Esophagus muscularis mucosa (tissue), 4 donors: Measurements from ENCODE around the gene CCDC122. TPM values are rescaled to one million over a fixed set of nuclear protein-coding genes. Genes with fewer than 3 reads are reported as not detected.

Experiments
- DNase-seq: peaks from one replicate; pipeline ENCODE4 v3.0.0-alpha.2; 2017; ENCODE audit errors: extremely low spot score
- H3K27ac ChIP-seq, 4 donors: fragments of 200-600 bp; sonication (generic); replicated peaks in 1 of 4; 1 replicate in 3 of 4; 2 replicates in 1 of 4; pipeline ENCODE4 v1.5.1; 2016 to 2019; ENCODE audit warnings: mild to moderate bottlenecking in 1 of 4
- H3K27me3 ChIP-seq, 4 donors: fragments of 200-600 bp; sonication (generic); one replicate each; pipeline versions ENCODE4 v1.5.1 to v1.6.0; 2016 to 2019
- H3K36me3 ChIP-seq, 4 donors: fragments of 200-600 bp; sonication (generic); one replicate each; pipeline ENCODE4 v1.5.1; 2016 to 2019
- H3K4me1 ChIP-seq, 4 donors: fragments of 200-600 bp; sonication (generic); one replicate each; pipeline ENCODE4 v1.5.1; 2016 to 2019
- H3K4me3 ChIP-seq, 4 donors: fragments of 200-600 bp; sonication (generic); 1 replicate in 2 of 4; 2 replicates in 2 of 4; pipeline ENCODE4 v1.5.1; 2016 to 2019; ENCODE audit warnings: mild to moderate bottlenecking in 4 of 4, moderate library complexity in 1 of 4
- H3K9me3 ChIP-seq, 4 donors: fragments of 200-600 bp; sonication (generic); 1 replicate in 3 of 4; 2 replicates in 1 of 4; pipeline ENCODE4 v1.5.1; 2016 to 2019
- CTCF ChIP-seq, 3 experiments: fragments of 200-600 bp in 2 of 3; fragments of 450-650 bp in 1 of 3; sonication (generic) in 2 of 3; IDR thresholded peaks; one replicate each; pipeline ENCODE4 v1.5.1; 2017 to 2019; ENCODE audit warnings: antibody characterized with exemption in 3 of 3, mild to moderate bottlenecking in 2 of 3, moderate library complexity in 1 of 3
- EP300 ChIP-seq: sonication (generic); formaldehyde crosslinking; IDR thresholded peaks from one replicate; pipeline ENCODE4 v1.6.1; 2017; ENCODE audit warnings: antibody characterized with exemption
- POLR2A ChIP-seq: fragments of 450-650 bp; IDR thresholded peaks from one replicate; pipeline ENCODE4 v1.6.1; 2017; ENCODE audit warnings: antibody characterized with exemption, moderate library complexity, mild to moderate bottlenecking, low read depth
- POLR2AphosphoS5 ChIP-seq, 2 donors: sonication (generic); formaldehyde crosslinking; IDR thresholded peaks; one replicate each; pipeline ENCODE4 v1.6.1; 2017; ENCODE audit warnings: antibody characterized with exemption in 2 of 2
- WGBS: methylation state at CpG from one replicate; pipeline ENCODE4 v1.1.5; 2018; 5-methylcytosine and 5-hydroxymethylcytosine counted together
- intact Hi-C: fragments of 100-400 bp; cut with DNase I; formaldehyde crosslinking; loops from one replicate; pipeline ENCODE4 v1.15.1; 2023
- total RNA-seq, 4 donors: library from RNA; depleted of rRNA; stranded (reverse); fragments of >200 nt; gene quantifications; one replicate each; pipeline versions ENCODE4 v1.1.0 to v1.2.1, GENCODE V29; 2016

The CCDC122 gene
- total RNA-seq, 4 donors from 2014 or later = 2.1 to 13.2 (median 3.2) TPM

GRCh38 chr13:43805071-43805468 is 74.5 kb downstream of the CCDC122 start:
- H3K9me3 ChIP-seq = no peaks in the 10 kb centered on the region
- H3K4me1 ChIP-seq = peaks cover 0 to 11% (median 8%) of the 10 kb centered on the region in 4 donors
- intact Hi-C loops = loop anchor here (2.0 kb wide), 1 partner anchor 720 kb away; no protein-coding TSS in a partner anchor
- 6% methylated on average over 3 of the region's 3 CpGs for WGBS
- DNase-seq = no peak
- peak overlapping the region in 2 of 4 donors; percentile 10 to 21 for H3K4me3 ChIP-seq
- no peaks in the 10 kb centered on the region for H3K36me3 ChIP-seq
- TF ChIP-seq POLR2A (no peak), CTCF (IDR thresholded peaks at IDR 0.05) (no peak), POLR2AphosphoS5 (IDR thresholded peaks at IDR 0.05) (peak in 1 of 2 donors; percentile 27)
- H3K27me3 ChIP-seq = no peaks in the 10 kb centered on the region
- H3K27ac ChIP-seq = peak overlapping the region; percentile 34 to 71 (median 38)

GRCh38 chr13:43804461-43805070 is 75.0 kb downstream of the CCDC122 start:
- Histone ChIP-seq H3K27ac (peak overlapping the region; percentile 34 to 71 (median 38)), H3K4me3 (peak overlapping the region in 2 of 4 donors; percentile 10 to 21), H3K4me1 (peaks cover 0 to 11% (median 8%) of the 10 kb centered on the region in 4 donors), H3K9me3 (no peaks in the 10 kb centered on the region), H3K36me3 (no peaks in the 10 kb centered on the region), H3K27me3 (no peaks in the 10 kb centered on the region)
- no peak for DNase-seq
- 11% methylated on average over 5 of the region's 5 CpGs for WGBS
- no peak for TF ChIP-seq POLR2A
- TF ChIP-seq CTCF (IDR thresholded peaks at IDR 0.05) = peak; percentile 61 to 72 (median 63)
- intact Hi-C loops = loop anchor here (2.0 to 5.0 kb wide), 2 partner anchors 720 to 832 kb away; no protein-coding TSS in a partner anchor

DNA sequence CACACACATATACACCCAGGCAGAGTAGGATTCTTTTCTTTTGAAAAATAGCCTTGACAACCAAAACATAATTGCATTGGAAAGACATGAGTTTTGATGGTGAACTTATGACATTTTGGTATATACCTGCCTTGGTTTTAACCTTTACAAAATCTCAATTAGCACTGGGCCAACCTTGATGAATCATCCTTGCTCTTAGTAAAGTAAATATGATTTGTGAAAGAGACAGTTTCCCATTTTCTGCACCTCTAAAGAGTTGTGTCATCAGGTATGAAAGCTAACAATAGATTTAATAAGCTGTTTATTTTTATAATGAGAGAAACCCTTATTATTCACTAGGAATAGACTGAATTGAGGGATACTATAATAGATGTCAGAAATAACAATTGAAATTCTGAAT is 77.0 kb downstream of the CCDC122 start:
- intact Hi-C loops = loop anchor here (5.0 kb wide), 1 partner anchor 830 kb away; no protein-coding TSS in a partner anchor
- TF ChIP-seq POLR2AphosphoS5 (IDR thresholded peaks at IDR 0.05) = no peak
- TF ChIP-seq CTCF (IDR thresholded peaks at IDR 0.05) = no peak
- TF ChIP-seq POLR2A = no peak
- no peak for TF ChIP-seq EP300

GRCh38 chr13:43800828-43801227 is 78.7 kb downstream of the CCDC122 start:
- no peaks in the 10 kb centered on the region for H3K9me3 ChIP-seq
- WGBS = 78% methylated on average over 3 of the region's 3 CpGs
- H3K36me3 ChIP-seq = no peaks in the 10 kb centered on the region
- H3K27me3 ChIP-seq = no peaks in the 10 kb centered on the region
- H3K27ac ChIP-seq = no peak overlapping the region
- DNase-seq = no peak
- intact Hi-C loops = loop anchor here (5.0 kb wide), 1 partner anchor 829 kb away; no protein-coding TSS in a partner anchor
- H3K4me1 ChIP-seq = peaks cover 0 to 11% (median 8%) of the 10 kb centered on the region in 4 donors
- TF ChIP-seq CTCF (IDR thresholded peaks at IDR 0.05) (no peak), POLR2A (no peak), EP300 (no peak)
- H3K4me3 ChIP-seq = no peak overlapping the region

More for the DNA sequence above, 77.0 kb downstream of the CCDC122 start:
- Histone ChIP-seq H3K9me3 (no peaks in the 10 kb centered on the region), H3K4me3 (no peak overlapping the region), H3K36me3 (no peaks in the 10 kb centered on the region), H3K27me3 (no peaks in the 10 kb centered on the region), H3K27ac (no peak overlapping the region), H3K4me1 (peaks cover 0 to 11% (median 8%) of the 10 kb centered on the region in 4 donors)
- no peak for DNase-seq

- DNase-seq = no peak
- Histone ChIP-seq H3K27me3 (no peaks in the 10 kb centered on the region), H3K9me3 (no peaks in the 10 kb centered on the region), H3K36me3 (no peaks in the 10 kb centered on the region), H3K27ac (no peak overlapping the region), H3K4me1 (peaks cover 0 to under 1% (median 0%) of the 10 kb centered on the region in 4 donors), H3K4me3 (no peak overlapping the region)
- 78% methylated on average over 4 of the region's 4 CpGs for WGBS
- TF ChIP-seq POLR2A (no peak), CTCF (IDR thresholded peaks at IDR 0.05) (no peak), EP300 (no peak), POLR2AphosphoS5 (IDR thresholded peaks at IDR 0.05) (no peak)
- intact Hi-C loops = no loop called here
Observed at GRCh38 chr13:43799191-43799590, 80.3 kb downstream of the CCDC122 start.
